ENCODE results near the gene CKAP5. TPM values are rescaled to one million over a fixed set of nuclear protein-coding genes. Genes with fewer than 3 reads are reported as not detected.

The CKAP5 gene
- total RNA-seq, 1 experiment from 2014 or later: 221 TPM

DNA sequence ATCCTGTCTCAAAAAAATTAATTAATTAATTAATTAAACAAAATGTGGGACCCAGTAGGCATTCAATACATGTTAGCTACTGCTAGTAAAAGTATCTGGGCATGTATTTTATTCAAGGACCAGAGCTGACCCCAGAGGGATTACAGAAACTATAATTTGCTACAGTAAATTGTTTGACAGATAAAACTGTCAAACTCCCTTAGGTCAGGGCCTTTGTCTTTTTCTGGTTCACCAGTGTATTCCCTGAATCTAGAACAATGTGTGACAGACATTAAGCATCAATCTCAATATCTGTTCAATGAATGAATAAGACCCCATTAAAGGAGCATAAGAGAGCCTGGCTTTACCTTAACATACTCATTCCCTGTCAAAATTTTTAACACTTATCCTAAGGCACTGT is 6.0 kb downstream of the CKAP5 start:
- no peak overlapping the region for H3K4me3 Mint-ChIP-seq (ENCODE audit: unreplicated experiment)
- H3K27ac Mint-ChIP-seq (ENCODE audit: unreplicated experiment): no peak overlapping the region
- POLR2A ChIA-PET: no interaction called here
- peaks cover 53% of the 10 kb centered on the region for H3K36me3 Mint-ChIP-seq (ENCODE audit: insufficient read depth, unreplicated experiment)
- Histone ChIP-seq H3K27me3 (replicated peaks; ENCODE audit: control insufficient read depth, insufficient read depth, low read length) (no peaks in the 10 kb centered on the region), H3K9me3 (no peaks in the 10 kb centered on the region), H3K36me3 (ENCODE audit: control insufficient read depth, insufficient read depth, low read length) (no peaks in the 10 kb centered on the region), H3K4me3 (ENCODE audit: low read depth, low read length) (no peak overlapping the region), H3K4me1 (0 out of 2 replicates have a peak, but pooled peaks cover 5% of the 10 kb centered on the region)
- H3K27me3 Mint-ChIP-seq (ENCODE audit: insufficient read depth, unreplicated experiment): no peaks in the 10 kb centered on the region
- CTCF ChIA-PET: no interaction called here
- H3K9me3 Mint-ChIP-seq (ENCODE audit: unreplicated experiment): no peaks in the 10 kb centered on the region
- no peak for TF ChIP-seq CTCF (IDR thresholded peaks at IDR 0.05; ENCODE audit: insufficient read depth in 1 of 2, low read depth in 1 of 2, low read length in 1 of 2, severe bottlenecking in 1 of 2, unreplicated experiment in 1 of 2)
- intact Hi-C loops (cut with micrococcal nuclease; ENCODE audit: unreplicated experiment): no loop called here
- no peak for DNase-seq
- H3K4me1 Mint-ChIP-seq (ENCODE audit: low read depth, unreplicated experiment): peaks cover 26% of the 10 kb centered on the region
- no TSS peak for BruUV-seq (replicated peaks)

DNA sequence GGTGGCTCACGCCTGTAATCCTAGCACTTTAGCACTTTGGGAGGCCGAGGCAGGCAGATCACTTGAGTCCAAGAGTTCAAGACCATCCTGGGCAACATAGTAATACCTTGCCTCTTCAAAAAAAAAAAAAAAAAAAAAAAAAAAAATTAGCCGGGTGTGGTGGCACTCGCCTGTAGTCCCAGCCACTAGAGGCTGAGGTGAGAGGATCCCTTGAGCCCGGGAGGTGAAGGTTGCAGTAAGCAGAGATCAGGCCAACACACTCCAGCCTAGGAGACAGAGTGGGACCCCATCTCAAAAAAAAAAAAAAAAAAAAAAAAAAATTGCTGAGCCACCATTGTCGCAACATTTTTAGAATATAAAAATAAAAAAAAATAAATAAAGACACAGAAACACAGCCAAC is 7.6 kb downstream of the CKAP5 start:
- Mint-ChIP-seq H3K27ac (ENCODE audit: unreplicated experiment) (no peak overlapping the region), H3K4me3 (ENCODE audit: unreplicated experiment) (no peak overlapping the region), H3K36me3 (ENCODE audit: insufficient read depth, unreplicated experiment) (peaks cover 44% of the 10 kb centered on the region), H3K4me1 (ENCODE audit: low read depth, unreplicated experiment) (peaks cover 27% of the 10 kb centered on the region), H3K9me3 (ENCODE audit: unreplicated experiment) (no peaks in the 10 kb centered on the region), H3K27me3 (ENCODE audit: insufficient read depth, unreplicated experiment) (no peaks in the 10 kb centered on the region)
- H3K27me3 ChIP-seq (replicated peaks; ENCODE audit: control insufficient read depth, insufficient read depth, low read length): no peaks in the 10 kb centered on the region
- H3K9me3 ChIP-seq: no peaks in the 10 kb centered on the region
- no peak for DNase-seq
- ChIA-PET CTCF (no interaction called here), POLR2A (no interaction called here)
- H3K4me3 ChIP-seq (ENCODE audit: low read depth, low read length): no peak overlapping the region
- no peaks in the 10 kb centered on the region for H3K36me3 ChIP-seq (ENCODE audit: control insufficient read depth, insufficient read depth, low read length)
- BruUV-seq (replicated peaks): no TSS peak
- intact Hi-C loops (cut with micrococcal nuclease; ENCODE audit: unreplicated experiment): no loop called here
- no peaks in the 10 kb centered on the region for H3K4me1 ChIP-seq
- TF ChIP-seq CTCF (IDR thresholded peaks at IDR 0.05; ENCODE audit: insufficient read depth in 1 of 2, low read depth in 1 of 2, low read length in 1 of 2, severe bottlenecking in 1 of 2, unreplicated experiment in 1 of 2): no peak

DNA sequence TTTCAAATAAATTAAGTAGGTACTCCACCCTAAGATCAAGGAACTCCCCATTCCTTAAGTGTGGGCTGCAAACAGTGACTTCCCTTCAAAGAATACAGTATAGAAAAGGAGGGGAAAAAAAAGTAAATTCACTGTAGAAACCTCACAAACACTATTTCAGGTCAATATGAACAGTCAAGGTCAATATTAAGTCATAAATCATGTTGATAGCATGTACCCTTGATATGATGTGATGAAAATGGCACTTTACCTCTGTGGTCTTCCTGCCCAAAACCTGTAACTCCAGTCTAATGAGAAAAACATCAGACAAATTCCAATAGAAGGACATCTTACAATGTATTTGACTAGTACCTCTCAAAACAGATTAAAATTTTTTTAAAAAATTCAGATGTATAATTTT is 8.2 kb downstream of the CKAP5 start:
- H3K27ac Mint-ChIP-seq (ENCODE audit: unreplicated experiment): no peak overlapping the region
- no peaks in the 10 kb centered on the region for H3K9me3 Mint-ChIP-seq (ENCODE audit: unreplicated experiment)
- H3K36me3 ChIP-seq (ENCODE audit: control insufficient read depth, insufficient read depth, low read length): no peaks in the 10 kb centered on the region; the same call in 1 of the 2 replicates
- H3K27me3 Mint-ChIP-seq (ENCODE audit: insufficient read depth, unreplicated experiment): no peaks in the 10 kb centered on the region
- TF ChIP-seq CTCF (IDR thresholded peaks at IDR 0.05; ENCODE audit: insufficient read depth in 1 of 2, low read depth in 1 of 2, low read length in 1 of 2, severe bottlenecking in 1 of 2, unreplicated experiment in 1 of 2): no peak
- peaks cover 25% of the 10 kb centered on the region for H3K4me1 Mint-ChIP-seq (ENCODE audit: low read depth, unreplicated experiment)
- intact Hi-C loops (cut with micrococcal nuclease; ENCODE audit: unreplicated experiment): no loop called here
- no peaks in the 10 kb centered on the region for H3K9me3 ChIP-seq
- POLR2A ChIA-PET: no interaction called here
- CTCF ChIA-PET: no interaction called here
- no peak for DNase-seq
- peaks cover 42% of the 10 kb centered on the region for H3K36me3 Mint-ChIP-seq (ENCODE audit: insufficient read depth, unreplicated experiment)
- BruUV-seq (replicated peaks): no TSS peak
- H3K4me3 ChIP-seq (ENCODE audit: low read depth, low read length): no peak overlapping the region
- H3K27me3 ChIP-seq (replicated peaks; ENCODE audit: control insufficient read depth, insufficient read depth, low read length): no peaks in the 10 kb centered on the region
- no peak overlapping the region for H3K4me3 Mint-ChIP-seq (ENCODE audit: unreplicated experiment)
- no peaks in the 10 kb centered on the region for H3K4me1 ChIP-seq

All from Caco-2 (cell line).